HepG2 (cell line): Measurements from ENCODE around the gene DPT. TPM values are rescaled to one million over a fixed set of nuclear protein-coding genes. Genes with fewer than 3 reads are reported as not detected.

ENCODE experiments used
- ATRX ChIP-seq: sonication (generic); formaldehyde crosslinking; IDR thresholded peaks from 2 replicates; pipeline ENCODE4 v1.4.0; 2020; ENCODE audit warnings: missing genetic modification reagents, borderline replicate concordance
- FOXA3 ChIP-seq: IDR thresholded peaks from 2 replicates; pipeline ENCODE4 v1.6.1; 2016; ENCODE audit warnings: missing genetic modification reagents, missing compliant biosample characterization
- JARID2 ChIP-seq: sonication (generic); formaldehyde crosslinking; IDR thresholded peaks from 2 replicates; pipeline ENCODE4 v1.8.1; 2023; ENCODE audit warnings: missing genetic modification reagents, inconsistent platforms; ENCODE audit not compliant: insufficient replicate concordance
- LCORL ChIP-seq, 2 experiments: fragments of 450-650 bp in 1 of 2; sonication (generic) in 1 of 2; formaldehyde crosslinking in 1 of 2; IDR thresholded peaks; 2 replicates each; pipeline versions ENCODE4 v1.5.0 to v1.6.1; 2017 to 2020; ENCODE audit warnings: antibody characterized with exemption in 1 of 2, missing genetic modification reagents in 1 of 2
- MTF1 ChIP-seq: sonication (generic); formaldehyde crosslinking; IDR thresholded peaks from 2 replicates; pipeline ENCODE4 v1.5.0; 2020; ENCODE audit warnings: missing genetic modification reagents
- SNAI1 ChIP-seq: sonication (generic); formaldehyde crosslinking; IDR thresholded peaks from 2 replicates; pipeline ENCODE4 v1.5.0; 2020; ENCODE audit warnings: mild to moderate bottlenecking, missing genetic modification reagents, borderline replicate concordance
- SNAPC2 ChIP-seq: sonication (generic); formaldehyde crosslinking; IDR thresholded peaks from 2 replicates; pipeline ENCODE4 v1.8.1; 2022; ENCODE audit warnings: mild to moderate bottlenecking, missing genetic modification reagents
- SOX13 ChIP-seq, 3 experiments: fragments of 450-650 bp in 1 of 3; sonication (generic) in 1 of 3; formaldehyde crosslinking in 1 of 3; IDR thresholded peaks in 2 of 3; conservative IDR thresholded peaks in 1 of 3; 2 replicates each; pipeline versions ENCODE4 v1.5.0 to v1.6.1; 2016 to 2020; ENCODE audit warnings: antibody characterized with exemption in 1 of 3, mild to moderate bottlenecking in 1 of 3, missing compliant biosample characterization in 1 of 3, missing genetic modification reagents in 1 of 3, moderate library complexity in 1 of 3
- ZBTB1 ChIP-seq: sonication (generic); formaldehyde crosslinking; IDR thresholded peaks from 2 replicates; pipeline ENCODE4 v1.4.0; 2020; ENCODE audit warnings: missing genetic modification reagents, borderline replicate concordance
- ZBTB43 ChIP-seq: sonication (generic); formaldehyde crosslinking; conservative IDR thresholded peaks from 2 replicates; pipeline ENCODE4 v1.4.0; 2020; ENCODE audit warnings: missing genetic modification reagents
- ZFX ChIP-seq: sonication (generic); formaldehyde crosslinking; IDR thresholded peaks from 2 replicates; pipeline ENCODE4 v1.4.0; 2020; ENCODE audit warnings: mild to moderate bottlenecking, low read depth, missing genetic modification reagents, moderate library complexity
- ZGPAT ChIP-seq: IDR thresholded peaks from 2 replicates; pipeline ENCODE4 v1.6.1; 2016; ENCODE audit warnings: mild to moderate bottlenecking
- ZNF256 ChIP-seq: sonication (generic); formaldehyde crosslinking; conservative IDR thresholded peaks from 2 replicates; pipeline ENCODE4 v1.4.0; 2020; ENCODE audit warnings: missing genetic modification reagents
- ZNF276 ChIP-seq: sonication (generic); formaldehyde crosslinking; IDR thresholded peaks from 2 replicates; pipeline ENCODE4 v1.4.0; 2020; ENCODE audit warnings: mild to moderate bottlenecking, low read depth, missing genetic modification reagents
- ZNF609 ChIP-seq: sonication (generic); formaldehyde crosslinking; IDR thresholded peaks from 2 replicates; pipeline ENCODE4 v1.4.0; 2020; ENCODE audit warnings: mild to moderate bottlenecking, missing genetic modification reagents, borderline replicate concordance
- polyA plus RNA-seq, 8 experiments: library from polyadenylated mRNA; depleted of rRNA in 3 of 8; stranded (reverse) in 7 of 8; unstranded in 1 of 8; fragments of >200 nt; fragmentation: Illumina TruSeq in 4 of 8; extraction: Trizol in 4 of 8; gene quantifications; 2 replicates each; pipeline versions ENCODE4 v1.2.1 to v1.2.3, GENCODE V29; 2011 to 2016; ENCODE audit warnings: low read depth in 4 of 8, missing spikeins in 1 of 8, mixed read lengths in 1 of 8; ENCODE audit not compliant: insufficient read depth in 1 of 8
- total RNA-seq, 5 experiments: library from RNA; depleted of rRNA; stranded (reverse); fragments of >200 nt; fragmentation: Illumina TruSeq; extraction: Trizol; gene quantifications; 2 replicates each; pipeline ENCODE4 v1.2.3, GENCODE V29; 2016; ENCODE audit warnings: low read depth in 1 of 5

DPT gene
- total and polyA plus RNA-seq, 2 of the 13 experiments (the other 11 are each of a cell fraction or from before 2014, with no cell fraction given) = 0.04 TPM; not detected in 1

GRCh38 chr1:168688644-168689326, 40.2 kb downstream of the DPT start (continued):
- TF ChIP-seq ZNF276 (CRISPR knock-in tag) (no peak), ZFX (CRISPR knock-in tag) (0 out of 2 replicates have a peak, but pooled peaks have one; percentile 49), JARID2 (no peak), SOX13 (IDR thresholded peaks at IDR 0.05) (no peak), SOX13 (CRISPR knock-in tag; conservative IDR thresholded peaks at IDR 0.05 in 1 of 2, IDR thresholded peaks at IDR 0.05 in 1 of 2) (peak in 1 of 2 experiments; percentile 77; a peak in 2 of 4 replicates), ZBTB1 (CRISPR knock-in tag) (no peak), ZNF256 (CRISPR knock-in tag) (no peak), ATRX (CRISPR knock-in tag) (no peak), ZNF609 (CRISPR knock-in tag) (no peak), SNAPC2 (CRISPR knock-in tag) (no peak), MTF1 (CRISPR knock-in tag) (no peak), LCORL (IDR thresholded peaks at IDR 0.05) (no peak), LCORL (CRISPR knock-in tag; IDR thresholded peaks at IDR 0.05) (no peak), FOXA3 (peak; percentile 91), ZGPAT (CRISPR knock-in tag) (no peak; the same call in none of the 2 replicates), SNAI1 (CRISPR knock-in tag) (no peak), ZBTB43 (CRISPR knock-in tag) (peak; percentile 64; the same call in 1 of the 2 replicates)
